Measurements from ENCODE around the gene RBPJ.

DNA sequence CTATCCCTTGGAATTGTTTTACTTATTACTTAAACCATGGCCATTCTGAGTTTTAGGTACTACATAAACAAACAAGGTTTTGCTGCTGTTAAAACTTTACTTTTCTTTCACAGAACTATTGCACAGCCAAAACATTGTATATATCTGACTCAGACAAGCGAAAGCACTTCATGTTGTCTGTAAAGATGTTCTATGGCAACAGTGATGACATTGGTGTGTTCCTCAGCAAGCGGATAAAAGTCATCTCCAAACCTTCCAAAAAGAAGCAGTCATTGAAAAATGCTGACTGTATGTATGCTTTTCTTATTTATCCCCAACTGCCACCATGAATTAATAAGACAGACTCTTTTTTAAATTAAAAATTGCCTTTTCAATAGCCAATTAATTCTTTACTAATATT, 99.6 kb downstream of the RBPJ start:
- TF ChIP-seq, protein P1, sequence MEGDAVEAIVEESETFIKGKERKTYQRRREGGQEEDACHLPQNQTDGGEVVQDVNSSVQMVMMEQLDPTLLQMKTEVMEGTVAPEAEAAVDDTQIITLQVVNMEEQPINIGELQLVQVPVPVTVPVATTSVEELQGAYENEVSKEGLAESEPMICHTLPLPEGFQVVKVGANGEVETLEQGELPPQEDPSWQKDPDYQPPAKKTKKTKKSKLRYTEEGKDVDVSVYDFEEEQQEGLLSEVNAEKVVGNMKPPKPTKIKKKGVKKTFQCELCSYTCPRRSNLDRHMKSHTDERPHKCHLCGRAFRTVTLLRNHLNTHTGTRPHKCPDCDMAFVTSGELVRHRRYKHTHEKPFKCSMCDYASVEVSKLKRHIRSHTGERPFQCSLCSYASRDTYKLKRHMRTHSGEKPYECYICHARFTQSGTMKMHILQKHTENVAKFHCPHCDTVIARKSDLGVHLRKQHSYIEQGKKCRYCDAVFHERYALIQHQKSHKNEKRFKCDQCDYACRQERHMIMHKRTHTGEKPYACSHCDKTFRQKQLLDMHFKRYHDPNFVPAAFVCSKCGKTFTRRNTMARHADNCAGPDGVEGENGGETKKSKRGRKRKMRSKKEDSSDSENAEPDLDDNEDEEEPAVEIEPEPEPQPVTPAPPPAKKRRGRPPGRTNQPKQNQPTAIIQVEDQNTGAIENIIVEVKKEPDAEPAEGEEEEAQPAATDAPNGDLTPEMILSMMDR (IDR thresholded peaks at IDR 0.05; ENCODE audit: insufficient read depth, low read length, poor library complexity, severe bottlenecking): no peak
- no peak for TF ChIP-seq EZH2phosphoT487 (conservative IDR thresholded peaks at IDR 0.05; ENCODE audit: low read length)
